GM12891 (cell line): Measurements from ENCODE around the gene DLK2.
A peak's percentile ranks its signal among the peaks of the same experiment; 100 is the strongest.
"Not testable (repeated sequence)": the region's sequence is repeated elsewhere in the genome, so short reads cannot be mapped to it uniquely, and the experiment has no call there.

ENCODE experiments used
- DNase-seq: peaks from one replicate; pipeline ENCODE4 v3.0.0; 2011; ENCODE audit warnings: low spot score; ENCODE audit not compliant: insufficient read length
- FAIRE-seq: peaks from 2 replicates; lab custom pipeline; 2011; peaks lifted over from hg19 to GRCh38; lab: Jason Lieb, UNC
- PAX5 ChIP-seq: IDR thresholded peaks from 2 replicates; pipeline ENCODE4 v1.6.1; 2011; ENCODE audit warnings: low read length, moderate library complexity, mild to moderate bottlenecking; ENCODE audit not compliant: insufficient read depth, severe bottlenecking
- POLR2A ChIP-seq: IDR thresholded peaks from 2 replicates; pipeline ENCODE4 v1.6.1; 2011; ENCODE audit warnings: low read depth, low read length, control low read depth
- POLR2AphosphoS5 ChIP-seq: IDR thresholded peaks from 2 replicates; pipeline ENCODE4 v1.6.1; 2011; ENCODE audit warnings: low read depth, low read length, control low read depth
- POU2F2 ChIP-seq: IDR thresholded peaks from 2 replicates; pipeline ENCODE4 v1.6.1; 2011; ENCODE audit warnings: low read depth, mild to moderate bottlenecking, control low read depth, low read length, moderate library complexity
- SPI1 ChIP-seq: IDR thresholded peaks from 2 replicates; pipeline ENCODE4 v1.6.1; 2011; ENCODE audit warnings: low read depth, low read length, control low read depth
- TAF1 ChIP-seq: IDR thresholded peaks from 2 replicates; pipeline ENCODE4 v1.6.1; 2011; ENCODE audit warnings: low read depth, low read length, control low read depth

DLK2 gene

DNA sequence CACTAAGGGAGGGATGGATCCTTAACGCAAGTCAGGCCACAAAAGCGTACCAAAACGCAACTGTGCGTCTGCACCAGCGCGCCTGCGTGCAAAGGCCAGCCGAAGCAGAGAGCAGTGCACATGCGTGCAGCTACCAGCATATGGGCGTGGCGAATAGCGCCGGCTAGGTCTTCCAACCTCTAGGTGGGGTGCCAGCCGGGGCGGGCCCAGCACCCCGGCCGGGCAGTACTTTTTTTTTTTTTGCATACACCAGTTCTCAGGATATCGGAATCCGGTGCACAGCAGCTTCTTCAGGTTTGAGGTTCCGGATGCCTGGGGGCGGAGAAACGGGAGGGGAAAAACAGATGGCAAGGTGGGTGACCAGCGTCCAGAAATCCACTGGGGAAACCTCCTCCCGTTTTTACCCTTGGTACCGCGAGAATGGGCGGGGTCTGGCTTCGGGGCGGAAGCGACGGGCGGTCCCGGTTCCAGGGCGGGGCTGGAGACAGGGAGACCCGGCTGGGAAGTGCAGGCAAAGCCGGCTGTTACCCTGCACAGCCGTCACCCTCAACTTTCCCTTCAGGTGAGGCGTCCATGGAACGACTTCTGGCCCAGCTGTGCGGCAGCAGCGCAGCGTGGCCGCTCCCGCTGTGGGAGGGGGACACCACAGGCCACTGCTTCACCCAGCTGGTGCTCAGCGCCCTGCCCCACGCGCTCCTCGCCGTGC, 27.8 kb downstream of the DLK2 start, which contains the start of gene ABCC10:
TSS of gene ABCC10 (plus strand) at position 136 of the 706 bp plus-strand sequence. CDS start at position 574, 438 bp downstream.
- TF ChIP-seq POLR2A (peak; percentile 74), POLR2AphosphoS5 (peak; percentile 79), SPI1 (peak; percentile 31; the same call in 1 of the 2 replicates), POU2F2 (0 out of 2 replicates have a peak, but pooled peaks have one; percentile 14), PAX5 (no peak), TAF1 (peak; percentile 33; the same call in 1 of the 2 replicates)
- peak; percentile 91 for DNase-seq
- FAIRE-seq = peak; percentile 99

GRCh38 chr6:43426928-43427405, 28.4 kb downstream of the DLK2 start:
- FAIRE-seq = no peak
- no peak for DNase-seq
- TF ChIP-seq POU2F2 = no peak
- no peak for TF ChIP-seq SPI1
- TF ChIP-seq POLR2A = no peak
- no peak for TF ChIP-seq PAX5
- no peak for TF ChIP-seq POLR2AphosphoS5
- TF ChIP-seq TAF1 = no peak

DNA sequence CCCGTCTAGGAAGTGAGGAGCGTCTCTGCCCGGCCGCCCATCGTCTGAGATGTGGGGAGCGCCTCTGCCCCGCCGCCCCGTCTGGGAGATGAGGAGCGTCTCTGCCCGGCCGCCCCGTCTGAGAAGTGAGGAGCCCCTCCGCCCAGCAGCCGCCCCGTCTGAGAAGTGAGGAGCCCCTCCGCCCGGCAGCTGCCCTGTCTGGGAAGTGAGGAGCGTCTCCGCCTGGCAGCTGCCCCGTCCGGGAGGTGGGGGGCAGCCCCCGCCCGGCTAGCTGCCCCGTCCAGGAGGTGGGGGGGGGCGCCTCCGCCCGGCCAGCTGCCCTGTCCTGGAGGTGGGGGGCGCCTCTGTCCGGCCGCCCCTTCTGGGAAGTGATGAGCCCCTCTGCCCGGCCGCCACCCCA, 30.3 kb downstream of the DLK2 start:
- DNase-seq, FAIRE-seq: not testable (repeated sequence)

DNA sequence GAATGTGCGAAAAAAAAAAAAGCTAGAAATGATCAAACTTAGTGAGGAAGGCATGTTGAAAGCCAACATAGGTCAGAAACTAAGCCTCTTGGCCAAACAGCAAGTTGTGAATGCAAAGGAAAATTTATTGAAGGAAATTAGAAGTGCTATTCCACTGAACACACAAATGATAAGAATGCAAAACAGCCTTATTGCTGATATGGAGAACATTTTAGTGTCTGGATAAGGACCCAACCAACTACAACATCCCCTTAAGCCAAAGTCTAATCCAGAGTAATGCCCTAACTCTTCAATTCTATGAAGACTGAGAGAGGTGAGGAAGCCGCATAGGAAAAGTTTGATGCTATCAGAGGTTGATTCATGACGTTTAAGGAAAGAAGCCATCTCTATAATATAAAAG, 33.5 kb downstream of the DLK2 start:
- FAIRE-seq = no peak
- no peak for TF ChIP-seq SPI1
- no peak for TF ChIP-seq POLR2A
- TF ChIP-seq TAF1 = no peak
- no peak for TF ChIP-seq POLR2AphosphoS5
- no peak for TF ChIP-seq PAX5
- no peak for TF ChIP-seq POU2F2

GRCh38 chr6:43420012-43420709, 35.2 kb downstream of the DLK2 start:
- DNase-seq (no peak), FAIRE-seq (no peak)
- TF ChIP-seq SPI1 (no peak), POU2F2 (no peak)

More for the DNA sequence above, 33.5 kb downstream of the DLK2 start:
- no peak for DNase-seq

DNA sequence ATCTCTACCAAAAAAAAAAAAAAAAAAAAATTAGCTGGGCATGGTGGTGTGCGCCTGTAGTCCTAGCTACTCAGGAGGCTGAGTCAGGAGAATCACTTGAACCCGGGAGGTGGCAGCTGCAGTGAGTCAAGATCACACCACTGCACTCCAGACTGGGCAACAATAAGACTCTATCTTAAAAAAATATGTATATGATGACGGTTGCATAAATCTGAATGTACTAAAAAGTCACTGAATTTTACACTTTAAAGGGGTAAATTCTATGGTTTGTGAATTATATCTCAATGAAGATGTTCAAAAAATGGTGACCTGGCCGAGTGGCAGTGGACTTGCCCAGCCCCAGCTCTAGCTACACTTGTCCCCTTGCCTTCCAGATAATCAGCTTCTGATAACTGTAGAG, 38.4 kb downstream of the DLK2 start:
- no peak for TF ChIP-seq TAF1
- TF ChIP-seq PAX5 = no peak
- TF ChIP-seq POU2F2 = no peak
- TF ChIP-seq POLR2AphosphoS5 = no peak
- no peak for TF ChIP-seq SPI1
- TF ChIP-seq POLR2A = no peak
- DNase-seq = no peak
- no peak for FAIRE-seq

DNA sequence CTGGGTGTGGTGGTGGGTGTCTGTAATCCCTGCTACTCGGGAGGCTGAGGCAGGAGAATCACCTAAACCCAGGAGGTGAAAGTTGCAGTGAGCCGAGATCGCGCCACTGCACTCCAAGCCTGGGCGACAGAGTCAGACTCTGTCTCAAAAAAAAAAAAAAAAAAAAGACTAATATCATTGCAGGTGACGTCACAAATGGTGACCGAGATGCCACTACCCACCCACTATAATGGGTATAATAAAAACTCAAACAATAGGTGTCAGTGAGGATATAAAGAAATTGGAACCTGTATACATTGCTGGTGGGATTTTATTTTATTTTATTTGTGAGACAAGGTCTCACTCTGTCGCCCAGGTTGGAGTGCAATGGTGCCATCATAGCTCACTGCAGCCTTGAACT, 40.1 kb downstream of the DLK2 start:
- DNase-seq, FAIRE-seq: not testable (repeated sequence)

- TF ChIP-seq PAX5 (no peak), SPI1 (no peak), POLR2A (no peak), POU2F2 (no peak), TAF1 (no peak), POLR2AphosphoS5 (no peak)
- no peak for DNase-seq
- no peak for FAIRE-seq
These were observed 42.3 kb downstream of the DLK2 start for GRCh38 chr6:43413002-43413401.

DNA sequence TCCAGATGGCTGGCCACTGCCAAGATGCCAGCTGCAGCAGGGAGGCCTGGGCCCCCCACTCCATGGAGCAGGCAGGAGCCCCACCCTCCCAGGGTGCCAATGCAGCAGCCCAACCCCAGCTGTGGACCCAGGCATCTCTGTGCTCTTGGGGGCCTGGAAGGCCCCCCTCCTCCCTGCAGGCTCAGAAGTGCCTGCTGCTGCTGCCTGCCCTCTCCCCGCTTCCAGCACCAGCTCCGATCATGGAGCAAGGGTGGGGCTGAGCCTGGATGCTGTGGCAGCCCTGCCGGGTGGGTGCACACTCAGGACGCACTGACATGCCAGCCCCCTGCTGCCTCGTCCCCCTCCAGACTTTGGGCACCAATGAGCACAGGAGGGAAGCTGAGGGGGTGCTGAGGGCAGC, 42.8 kb downstream of the DLK2 start:
- TF ChIP-seq POLR2A (no peak), POU2F2 (no peak), POLR2AphosphoS5 (no peak), TAF1 (no peak), SPI1 (no peak), PAX5 (no peak)
- no peak for DNase-seq
- no peak for FAIRE-seq

DNA sequence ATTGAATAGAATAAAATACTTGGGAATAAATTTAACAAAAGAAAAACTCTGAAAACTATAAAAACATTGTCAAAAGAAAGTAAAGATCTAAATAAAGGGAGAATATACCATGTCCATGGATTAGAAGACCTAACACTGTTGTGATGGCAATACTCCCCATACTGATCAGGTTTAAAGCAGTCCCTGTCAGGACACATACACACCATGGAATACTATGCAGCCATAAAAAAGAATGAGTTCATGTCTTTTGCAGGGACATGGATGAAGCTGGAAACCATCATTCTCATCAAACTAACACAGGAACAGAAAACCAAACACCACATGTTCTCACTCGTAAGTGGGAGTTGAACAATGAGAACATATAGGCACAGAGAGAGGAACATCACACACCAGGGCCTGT, 44.6 kb downstream of the DLK2 start:
- DNase-seq, FAIRE-seq: not testable (repeated sequence)
